ENCODE data around the gene SLC35B2.

DNA sequence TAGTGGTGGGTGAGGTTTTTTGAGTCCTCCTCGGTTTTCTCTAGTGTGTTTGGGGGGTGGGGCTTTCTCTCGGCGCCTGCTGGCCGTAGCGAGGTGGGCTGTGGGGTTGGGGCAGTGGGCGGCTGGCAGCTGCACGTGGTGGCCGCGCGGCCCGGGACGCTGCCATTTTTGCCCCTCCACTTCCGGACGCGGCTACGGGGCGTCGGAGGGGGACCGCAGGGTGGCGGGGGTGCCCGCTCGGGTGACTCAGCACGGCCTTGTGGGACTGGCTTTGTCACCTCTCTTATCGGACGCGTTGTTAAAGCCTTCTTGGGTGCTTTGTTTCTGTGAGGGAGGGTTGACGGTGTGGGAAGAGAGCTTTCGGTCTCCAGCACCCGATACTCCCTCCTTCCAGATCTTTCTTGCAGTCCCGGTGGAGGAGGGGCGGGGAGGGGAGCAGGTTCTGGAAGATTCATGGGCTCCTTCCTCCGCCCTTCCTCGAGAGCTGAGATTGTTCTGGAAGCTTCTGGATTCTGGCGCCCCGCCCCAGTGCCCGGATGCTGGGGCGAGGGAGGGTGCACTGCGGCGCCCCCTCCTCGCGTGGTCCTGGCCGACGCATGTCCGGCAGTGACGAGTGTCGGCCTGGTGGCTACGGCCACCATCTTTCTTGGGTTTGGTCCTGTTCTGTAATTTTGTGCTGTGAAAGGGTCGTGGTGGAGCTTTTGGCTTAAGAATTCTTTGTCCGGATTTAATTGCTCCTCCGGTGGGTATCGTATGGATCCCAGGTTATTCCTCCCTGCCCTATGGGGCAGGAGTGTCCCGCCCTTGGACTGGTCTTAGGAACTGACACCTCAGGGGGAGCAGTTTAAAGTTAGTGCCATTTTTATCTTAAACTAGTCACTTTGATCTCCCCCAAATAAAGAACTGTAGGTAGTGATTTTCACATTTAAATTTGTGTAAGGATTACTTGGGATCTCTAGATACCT lies 9.7 kb downstream of the SLC35B2 start:
- TF ChIP-seq, protein P1, sequence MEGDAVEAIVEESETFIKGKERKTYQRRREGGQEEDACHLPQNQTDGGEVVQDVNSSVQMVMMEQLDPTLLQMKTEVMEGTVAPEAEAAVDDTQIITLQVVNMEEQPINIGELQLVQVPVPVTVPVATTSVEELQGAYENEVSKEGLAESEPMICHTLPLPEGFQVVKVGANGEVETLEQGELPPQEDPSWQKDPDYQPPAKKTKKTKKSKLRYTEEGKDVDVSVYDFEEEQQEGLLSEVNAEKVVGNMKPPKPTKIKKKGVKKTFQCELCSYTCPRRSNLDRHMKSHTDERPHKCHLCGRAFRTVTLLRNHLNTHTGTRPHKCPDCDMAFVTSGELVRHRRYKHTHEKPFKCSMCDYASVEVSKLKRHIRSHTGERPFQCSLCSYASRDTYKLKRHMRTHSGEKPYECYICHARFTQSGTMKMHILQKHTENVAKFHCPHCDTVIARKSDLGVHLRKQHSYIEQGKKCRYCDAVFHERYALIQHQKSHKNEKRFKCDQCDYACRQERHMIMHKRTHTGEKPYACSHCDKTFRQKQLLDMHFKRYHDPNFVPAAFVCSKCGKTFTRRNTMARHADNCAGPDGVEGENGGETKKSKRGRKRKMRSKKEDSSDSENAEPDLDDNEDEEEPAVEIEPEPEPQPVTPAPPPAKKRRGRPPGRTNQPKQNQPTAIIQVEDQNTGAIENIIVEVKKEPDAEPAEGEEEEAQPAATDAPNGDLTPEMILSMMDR (IDR thresholded peaks at IDR 0.05): no peak
- TF ChIP-seq POLR2A (IDR thresholded peaks at IDR 0.05) (no peak), POLR2AphosphoS5 (IDR thresholded peaks at IDR 0.05) (peak in 1 of 3 donors; percentile 93), EP300 (IDR thresholded peaks at IDR 0.05) (no peak)
